Omental fat pad (tissue), 4 donors: ENCODE measurements around the gene HSPA1B. TPM values are rescaled to one million over a fixed set of nuclear protein-coding genes. Genes with fewer than 3 reads are reported as not detected.
"Not testable (repeated sequence)": the region's sequence is repeated elsewhere in the genome, so short reads cannot be mapped to it uniquely, and the experiment has no call there.

Source experiments
- ATAC-seq: fragments of 150-250 bp; one replicate; pipeline ENCODE4 v1.9.1; 2016; ENCODE audit warnings: mild to moderate bottlenecking, moderate library complexity; ENCODE audit not compliant: low FRiP score
- DNase-seq: peaks from one replicate; pipeline ENCODE4 v3.0.0-alpha.2; 2019; ENCODE audit warnings: low spot score
- CTCF ChIP-seq, 3 donors: fragments of 450-650 bp; IDR thresholded peaks; one replicate each; pipeline ENCODE4 v1.5.1; 2016 to 2017; ENCODE audit warnings: antibody characterized with exemption in 3 of 3, mild to moderate bottlenecking in 3 of 3, moderate library complexity in 2 of 3
- total RNA-seq, 4 donors: library from RNA; depleted of rRNA; stranded (reverse); fragments of >200 nt; gene quantifications; one replicate each; pipeline ENCODE4 v1.1.0, GENCODE V29; 2016

HSPA1B gene
- total RNA-seq, 4 donors from 2014 or later = 174 to 1,642 (median 258) TPM

GRCh38 chr6:31847276-31847978 is 19.9 kb downstream of the HSPA1B start:
- no peak for DNase-seq
- no peak for ATAC-seq
- no peak for TF ChIP-seq CTCF (IDR thresholded peaks at IDR 0.05)

GRCh38 chr6:31850765-31851484 is 23.4 kb downstream of the HSPA1B start:
- no peak for DNase-seq
- ATAC-seq = no peak
- no peak for TF ChIP-seq CTCF (IDR thresholded peaks at IDR 0.05)

- no peak for ATAC-seq
- DNase-seq = no peak
These were observed 23.9 kb downstream of the HSPA1B start for GRCh38 chr6:31851485-31851832.

GRCh38 chr6:31851980-31852718 is 24.6 kb downstream of the HSPA1B start:
- not testable (repeated sequence) for DNase-seq, ATAC-seq

More at GRCh38 chr6:31851485-31851832, 23.9 kb downstream of the HSPA1B start:
- no peak for TF ChIP-seq CTCF (IDR thresholded peaks at IDR 0.05)

- DNase-seq, ATAC-seq: not testable (repeated sequence)
These were observed 30.2 kb downstream of the HSPA1B start for GRCh38 chr6:31857774-31858173.

- DNase-seq (no peak), ATAC-seq (no peak)
- TF ChIP-seq CTCF (IDR thresholded peaks at IDR 0.05) = no peak
These were observed 31.2 kb downstream of the HSPA1B start for GRCh38 chr6:31858707-31859106.

GRCh38 chr6:31859923-31860322 is 32.4 kb downstream of the HSPA1B start:
- no peak for TF ChIP-seq CTCF (IDR thresholded peaks at IDR 0.05)
- DNase-seq (no peak), ATAC-seq (no peak)
